SJSA1 (cell line): ENCODE results near the gene SPEM2. TPM values are rescaled to one million over a fixed set of nuclear protein-coding genes. Genes with fewer than 3 reads are reported as not detected.

ENCODE experiments used
- DNase-seq, 2 experiments: peaks; one replicate each; pipeline ENCODE4 v3.0.0-alpha.2; 2015 to 2020; ENCODE audit warnings: low spot score in 2 of 2, low read depth in 1 of 2
- H3K27ac ChIP-seq: fragments of 250-450 bp; sonication (Bioruptor Pico); 2 replicates; pipeline ENCODE4 v1.5.1; 2020; ENCODE audit warnings: mild to moderate bottlenecking, moderate library complexity
- H3K27me3 ChIP-seq: fragments of 250-450 bp; sonication (Bioruptor Pico); replicated peaks from 2 replicates; pipeline ENCODE4 v1.5.1; 2020; ENCODE audit warnings: mild to moderate bottlenecking, moderate library complexity
- H3K36me3 ChIP-seq: fragments of 250-450 bp; sonication (Bioruptor Pico); 2 replicates; pipeline ENCODE4 v1.5.1; 2020; ENCODE audit warnings: mild to moderate bottlenecking
- H3K4me1 ChIP-seq: fragments of 250-450 bp; sonication (Bioruptor Pico); replicated peaks from 2 replicates; pipeline ENCODE4 v1.6.1; 2021; ENCODE audit warnings: mild to moderate bottlenecking
- H3K4me3 ChIP-seq: fragments of 250-450 bp; sonication (Bioruptor Pico); 2 replicates; pipeline ENCODE4 v1.5.1; 2020; ENCODE audit warnings: mild to moderate bottlenecking
- H3K9me3 ChIP-seq: fragments of 250-450 bp; sonication (Bioruptor Pico); replicated peaks from 2 replicates; pipeline ENCODE4 v1.5.1; 2020; ENCODE audit warnings: mild to moderate bottlenecking
- total RNA-seq: library from RNA; depleted of rRNA; stranded (reverse); fragments of >200 nt; shearing (Covaris generic); gene quantifications from 2 replicates; pipeline ENCODE4 v1.2.3, GENCODE V29; 2014

Gene SPEM2
- total RNA-seq, 1 experiment from 2014 or later, result not detected

- Histone ChIP-seq H3K27ac (no peak within 1 kb of the TSS), H3K4me3 (no peak within 1 kb of the TSS), H3K4me1 (peaks cover 17% of the 10 kb centered on the region), H3K9me3 (no peaks in the 10 kb centered on the region), H3K27me3 (no peaks in the 10 kb centered on the region), H3K36me3 (no peaks in the 10 kb centered on the region)
- no peak for DNase-seq
These were observed 17.7 kb upstream of the SPEM2 start, which contains the start of gene NLGN2 for GRCh38 chr17:7407485-7408251. TSS of gene NLGN2 (plus strand) at chr17:7407845. CDS start at chr17:7408256, 411 bp downstream.

GRCh38 chr17:7408252-7408727 is 17.1 kb upstream of the SPEM2 start:
- no peak for DNase-seq
- Histone ChIP-seq H3K36me3 (no peaks in the 10 kb centered on the region), H3K4me3 (no peak overlapping the region), H3K4me1 (peaks cover 10% of the 10 kb centered on the region), H3K9me3 (no peaks in the 10 kb centered on the region), H3K27ac (no peak overlapping the region), H3K27me3 (no peaks in the 10 kb centered on the region)

GRCh38 chr17:7408863-7409262 is 16.6 kb upstream of the SPEM2 start:
- peaks cover 10% of the 10 kb centered on the region for H3K4me1 ChIP-seq
- H3K36me3 ChIP-seq, result no peaks in the 10 kb centered on the region
- DNase-seq, result no peak
- H3K27ac ChIP-seq, result no peak overlapping the region
- no peak overlapping the region for H3K4me3 ChIP-seq
- H3K27me3 ChIP-seq, result no peaks in the 10 kb centered on the region
- no peaks in the 10 kb centered on the region for H3K9me3 ChIP-seq

GRCh38 chr17:7409716-7410115 is 15.7 kb upstream of the SPEM2 start:
- H3K27ac ChIP-seq, result no peak overlapping the region
- H3K4me3 ChIP-seq, result no peak overlapping the region
- H3K9me3 ChIP-seq, result no peaks in the 10 kb centered on the region
- DNase-seq, result no peak
- peaks cover 10% of the 10 kb centered on the region for H3K4me1 ChIP-seq
- H3K27me3 ChIP-seq, result no peaks in the 10 kb centered on the region
- no peaks in the 10 kb centered on the region for H3K36me3 ChIP-seq

GRCh38 chr17:7410634-7411426 is 14.6 kb upstream of the SPEM2 start:
- H3K9me3 ChIP-seq, result no peaks in the 10 kb centered on the region
- peaks cover under 1% of the 10 kb centered on the region for H3K4me1 ChIP-seq
- H3K27me3 ChIP-seq, result no peaks in the 10 kb centered on the region
- H3K36me3 ChIP-seq, result no peaks in the 10 kb centered on the region
- H3K27ac ChIP-seq, result no peak overlapping the region
- no peak for DNase-seq
- H3K4me3 ChIP-seq, result no peak overlapping the region

GRCh38 chr17:7411427-7411750 is 14.0 kb upstream of the SPEM2 start:
- Histone ChIP-seq H3K27me3 (no peaks in the 10 kb centered on the region), H3K36me3 (no peaks in the 10 kb centered on the region), H3K4me3 (no peak overlapping the region), H3K9me3 (no peaks in the 10 kb centered on the region), H3K4me1 (no peaks in the 10 kb centered on the region), H3K27ac (no peak overlapping the region)
- no peak for DNase-seq

- no peaks in the 10 kb centered on the region for H3K27me3 ChIP-seq
- no peak for DNase-seq
- no peaks in the 10 kb centered on the region for H3K9me3 ChIP-seq
- H3K36me3 ChIP-seq, result no peaks in the 10 kb centered on the region
- H3K27ac ChIP-seq, result no peak overlapping the region
- no peaks in the 10 kb centered on the region for H3K4me1 ChIP-seq
- H3K4me3 ChIP-seq, result no peak overlapping the region
These were observed 11.9 kb upstream of the SPEM2 start for GRCh38 chr17:7413346-7413985.

- Histone ChIP-seq H3K4me3 (no peak overlapping the region), H3K27me3 (no peaks in the 10 kb centered on the region), H3K9me3 (no peaks in the 10 kb centered on the region), H3K4me1 (no peaks in the 10 kb centered on the region), H3K27ac (no peak overlapping the region), H3K36me3 (no peaks in the 10 kb centered on the region)
- DNase-seq, result no peak
These were observed 10.6 kb upstream of the SPEM2 start for GRCh38 chr17:7414837-7415236.

- Histone ChIP-seq H3K9me3 (no peaks in the 10 kb centered on the region), H3K4me1 (no peaks in the 10 kb centered on the region), H3K4me3 (no peak overlapping the region), H3K36me3 (no peaks in the 10 kb centered on the region), H3K27me3 (no peaks in the 10 kb centered on the region), H3K27ac (no peak overlapping the region)
- no peak for DNase-seq
These were observed 9.6 kb upstream of the SPEM2 start for GRCh38 chr17:7415784-7416183.

GRCh38 chr17:7416323-7416722 is 9.1 kb upstream of the SPEM2 start:
- no peaks in the 10 kb centered on the region for H3K27me3 ChIP-seq
- H3K4me1 ChIP-seq, result no peaks in the 10 kb centered on the region
- no peak overlapping the region for H3K27ac ChIP-seq
- H3K4me3 ChIP-seq, result no peak overlapping the region
- DNase-seq, result no peak
- H3K9me3 ChIP-seq, result no peaks in the 10 kb centered on the region
- H3K36me3 ChIP-seq, result no peaks in the 10 kb centered on the region

GRCh38 chr17:7417056-7417655 is 8.3 kb upstream of the SPEM2 start:
- no peak overlapping the region for H3K27ac ChIP-seq
- H3K27me3 ChIP-seq, result no peaks in the 10 kb centered on the region
- no peak overlapping the region for H3K4me3 ChIP-seq
- H3K9me3 ChIP-seq, result no peaks in the 10 kb centered on the region
- no peaks in the 10 kb centered on the region for H3K4me1 ChIP-seq
- no peak for DNase-seq
- no peaks in the 10 kb centered on the region for H3K36me3 ChIP-seq

- Histone ChIP-seq H3K27ac (no peak overlapping the region), H3K9me3 (no peaks in the 10 kb centered on the region), H3K4me3 (no peak overlapping the region), H3K27me3 (no peaks in the 10 kb centered on the region), H3K36me3 (no peaks in the 10 kb centered on the region), H3K4me1 (no peaks in the 10 kb centered on the region)
- DNase-seq, result no peak
These were observed 6.8 kb upstream of the SPEM2 start for GRCh38 chr17:7418472-7419152.

- H3K4me1 ChIP-seq, result no peaks in the 10 kb centered on the region
- no peaks in the 10 kb centered on the region for H3K9me3 ChIP-seq
- no peaks in the 10 kb centered on the region for H3K27me3 ChIP-seq
- DNase-seq, result no peak
- no peak within 1 kb of the TSS for H3K4me3 ChIP-seq
- no peak within 1 kb of the TSS for H3K27ac ChIP-seq
- no peaks in the 10 kb centered on the region for H3K36me3 ChIP-seq
These were observed 5.4 kb upstream of the SPEM2 start, which contains the start of gene SPEM1 for GRCh38 chr17:7419819-7420610. TSS of gene SPEM1 (plus strand) at chr17:7420324. CDS start at chr17:7420385, 61 bp downstream.
